Hematopoietic multipotent progenitor cell treated with erythropoietin and hydrocortisone succinate and interleukin-3 and kit ligand, for 6 days (in vitro differentiated cells): Measurements from ENCODE around the gene LPIN2.
"Not testable (repeated sequence)": the region's sequence is repeated elsewhere in the genome, so short reads cannot be mapped to it uniquely, and the experiment has no call there.

ENCODE experiments used
- DNase-seq: peaks from one replicate; pipeline ENCODE4 v3.0.0-alpha.2; 2015

The LPIN2 gene, protein sequence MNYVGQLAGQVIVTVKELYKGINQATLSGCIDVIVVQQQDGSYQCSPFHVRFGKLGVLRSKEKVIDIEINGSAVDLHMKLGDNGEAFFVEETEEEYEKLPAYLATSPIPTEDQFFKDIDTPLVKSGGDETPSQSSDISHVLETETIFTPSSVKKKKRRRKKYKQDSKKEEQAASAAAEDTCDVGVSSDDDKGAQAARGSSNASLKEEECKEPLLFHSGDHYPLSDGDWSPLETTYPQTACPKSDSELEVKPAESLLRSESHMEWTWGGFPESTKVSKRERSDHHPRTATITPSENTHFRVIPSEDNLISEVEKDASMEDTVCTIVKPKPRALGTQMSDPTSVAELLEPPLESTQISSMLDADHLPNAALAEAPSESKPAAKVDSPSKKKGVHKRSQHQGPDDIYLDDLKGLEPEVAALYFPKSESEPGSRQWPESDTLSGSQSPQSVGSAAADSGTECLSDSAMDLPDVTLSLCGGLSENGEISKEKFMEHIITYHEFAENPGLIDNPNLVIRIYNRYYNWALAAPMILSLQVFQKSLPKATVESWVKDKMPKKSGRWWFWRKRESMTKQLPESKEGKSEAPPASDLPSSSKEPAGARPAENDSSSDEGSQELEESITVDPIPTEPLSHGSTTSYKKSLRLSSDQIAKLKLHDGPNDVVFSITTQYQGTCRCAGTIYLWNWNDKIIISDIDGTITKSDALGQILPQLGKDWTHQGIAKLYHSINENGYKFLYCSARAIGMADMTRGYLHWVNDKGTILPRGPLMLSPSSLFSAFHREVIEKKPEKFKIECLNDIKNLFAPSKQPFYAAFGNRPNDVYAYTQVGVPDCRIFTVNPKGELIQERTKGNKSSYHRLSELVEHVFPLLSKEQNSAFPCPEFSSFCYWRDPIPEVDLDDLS

DNA sequence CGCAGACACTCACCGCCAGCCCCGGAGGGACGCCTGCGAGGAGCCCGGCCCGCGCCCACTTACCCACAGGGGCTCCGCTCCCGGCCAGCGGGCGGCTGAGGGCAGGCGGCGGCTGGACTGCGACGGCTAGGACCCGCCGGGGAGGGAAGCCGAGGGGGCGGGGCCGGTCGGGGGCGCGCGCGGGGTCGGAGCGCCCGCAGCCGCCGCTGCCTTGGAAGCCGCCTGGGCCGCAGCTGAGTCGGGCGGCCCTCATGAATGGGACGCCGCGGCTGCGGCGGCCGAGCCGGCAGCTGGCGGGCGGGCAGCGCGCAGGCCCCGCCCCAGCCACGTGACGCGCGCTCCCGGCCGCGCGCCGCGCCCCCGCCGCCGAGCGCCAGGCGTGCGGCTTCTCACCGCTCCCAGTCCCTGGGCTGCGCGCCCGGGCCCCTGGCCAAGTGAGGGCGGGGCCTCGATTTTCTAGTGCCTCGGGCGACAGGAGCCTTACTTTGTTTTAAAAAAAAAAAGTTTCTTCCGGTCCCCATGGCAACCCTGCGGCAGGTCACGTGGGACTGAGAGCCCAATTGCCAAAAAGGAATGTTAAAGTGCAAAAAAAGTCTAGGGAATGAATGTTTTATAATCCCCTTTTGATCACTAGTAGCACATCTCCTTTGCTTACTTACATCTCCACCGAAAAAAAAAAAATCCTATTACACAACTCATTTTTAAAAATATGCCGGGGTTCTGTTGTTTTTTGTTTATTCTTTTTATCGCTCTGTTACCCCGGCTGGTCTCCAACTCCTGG lies at the start of gene LPIN2:
TSS of gene LPIN2 (minus strand) at position 121 of the 781 bp plus-strand sequence. CDS start 52,304 bp downstream, outside the sequence.
- DNase-seq: peak; percentile 96

DNA sequence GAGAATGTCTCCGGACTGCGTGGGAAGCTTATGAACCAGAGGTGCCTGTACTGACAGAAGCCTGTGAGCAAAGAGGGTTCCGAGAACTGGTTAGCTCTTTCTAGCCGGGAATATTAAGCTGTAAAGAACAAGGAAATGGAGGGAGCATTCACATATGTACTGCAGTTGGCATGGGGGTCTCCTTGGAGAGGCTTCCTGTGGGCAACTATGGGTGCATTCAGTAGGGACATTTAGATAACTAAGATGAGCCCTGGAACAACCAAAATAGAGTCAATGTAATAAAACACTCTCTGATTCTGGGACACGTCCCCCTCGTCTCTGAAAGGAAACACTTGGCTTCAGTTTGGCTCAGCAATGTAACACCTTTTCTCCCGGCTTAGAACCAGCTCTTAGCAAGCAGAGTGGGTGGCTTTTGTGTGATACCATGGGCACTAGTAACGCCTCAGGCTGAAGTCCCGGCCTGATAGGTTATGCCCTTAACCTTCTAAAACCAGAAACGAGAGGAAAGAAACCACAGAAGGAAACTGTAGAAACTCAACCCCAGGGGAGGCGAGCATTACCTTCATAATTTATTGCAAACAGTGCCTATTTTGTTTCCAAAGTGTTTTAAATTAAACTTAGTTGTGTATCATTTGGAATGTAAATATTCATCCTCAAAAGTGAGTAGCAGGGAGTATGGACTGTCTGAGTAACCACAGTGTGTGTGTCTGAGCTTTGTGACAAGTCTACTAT lies 48.8 kb upstream of the LPIN2 start:
- DNase-seq: peak; percentile 38

DNA sequence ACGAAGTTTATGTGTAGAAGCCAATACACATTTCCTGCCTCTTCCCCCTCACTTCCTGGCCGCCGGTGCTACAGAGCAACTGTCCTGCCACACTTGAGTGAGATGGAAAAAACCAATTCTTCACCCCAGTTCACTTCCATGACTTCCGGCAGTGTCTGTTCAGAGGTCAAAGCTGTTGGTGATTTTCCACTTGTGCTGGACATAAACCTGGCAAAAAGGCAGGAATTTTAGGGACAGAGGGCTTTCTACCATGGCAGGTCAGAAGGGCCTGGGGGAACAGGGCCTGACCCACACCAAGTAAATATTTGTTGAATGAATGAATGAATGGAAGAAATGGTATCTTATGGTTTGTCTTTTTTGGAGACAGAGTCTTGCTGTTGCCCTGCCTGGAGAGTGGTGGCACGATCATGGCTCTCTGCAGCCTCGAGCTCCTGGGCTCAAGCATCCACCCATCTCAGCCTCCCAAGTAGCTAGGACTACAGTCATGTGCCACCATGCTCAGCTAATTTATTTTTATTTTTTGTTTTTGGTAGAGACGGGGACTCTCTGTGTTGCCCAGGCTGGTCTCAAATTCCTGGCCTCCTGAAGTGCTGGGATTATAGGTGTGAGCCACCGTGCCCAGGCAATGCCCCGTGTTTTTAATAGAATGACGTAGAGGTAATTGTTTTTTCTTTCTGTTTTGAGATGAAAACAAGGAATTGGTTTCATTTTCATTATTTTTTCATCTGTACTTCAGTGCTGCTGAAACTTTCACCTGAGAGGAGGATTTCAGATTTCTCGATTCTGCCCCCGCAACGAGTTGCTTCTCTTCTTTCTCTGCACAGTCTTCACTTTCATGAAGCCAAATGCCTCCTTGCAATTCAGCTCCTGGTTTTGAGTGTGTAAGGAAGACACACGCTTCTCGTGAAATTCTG lies 48.0 kb upstream of the LPIN2 start:
- no peak for DNase-seq

DNA sequence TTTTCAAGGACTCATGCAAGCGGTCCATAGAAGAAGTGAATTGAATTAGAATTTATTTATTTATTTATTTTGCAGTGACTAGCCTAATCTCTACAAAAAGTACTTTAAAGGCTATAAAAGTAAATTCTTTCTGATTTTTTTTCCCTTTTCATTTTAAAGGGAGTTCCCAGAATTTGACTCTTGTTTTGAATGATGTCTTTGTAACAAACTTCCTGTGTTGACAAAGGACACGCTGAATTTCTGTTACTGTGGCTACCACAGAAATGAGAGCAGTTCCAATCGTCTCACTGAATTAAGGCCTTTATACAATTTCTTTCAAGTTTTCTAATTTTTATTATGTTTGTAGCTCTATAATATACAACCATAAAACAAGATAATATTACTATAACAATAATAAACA lies 46.3 kb upstream of the LPIN2 start:
- no peak for DNase-seq

DNA sequence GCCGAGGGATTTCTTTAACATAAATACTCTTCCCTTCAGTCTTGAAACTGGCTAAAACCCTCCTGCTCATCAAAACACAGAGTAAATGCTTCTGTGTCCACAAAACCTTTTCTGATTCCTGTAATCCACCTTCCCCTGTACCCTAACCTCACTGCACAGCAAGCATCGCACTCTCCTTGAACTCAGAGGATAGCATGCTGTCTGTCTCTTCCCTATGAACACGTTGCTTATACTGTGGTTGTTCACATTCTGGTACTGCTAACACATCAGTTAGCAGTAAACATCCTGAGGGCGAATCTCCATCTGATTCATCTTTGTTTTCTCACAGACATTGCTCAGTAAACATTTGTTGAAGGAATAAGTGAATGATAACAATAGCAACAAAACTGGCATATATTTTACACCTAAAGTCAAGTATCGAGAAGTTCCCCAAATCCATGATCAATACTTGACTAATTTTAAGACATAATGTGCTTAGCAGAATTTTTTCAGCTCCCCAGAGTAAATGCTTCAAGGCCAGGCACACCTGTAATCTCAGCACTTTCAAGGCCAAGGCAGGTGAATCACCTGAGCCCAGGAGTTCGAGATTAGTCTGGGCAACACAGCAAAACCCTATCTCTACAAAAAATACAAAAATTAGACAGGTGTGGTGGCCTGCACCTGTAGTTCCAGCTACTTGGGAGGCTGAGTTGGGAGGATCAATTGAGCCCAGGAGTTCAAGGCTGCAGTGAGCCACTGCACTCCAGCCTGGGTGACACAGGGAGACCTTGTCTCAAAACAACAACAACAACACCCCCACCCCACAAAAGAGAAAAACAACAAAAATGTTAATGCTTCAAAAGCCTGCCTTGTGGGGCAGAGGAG lies 45.6 kb upstream of the LPIN2 start:
- DNase-seq: no peak

DNA sequence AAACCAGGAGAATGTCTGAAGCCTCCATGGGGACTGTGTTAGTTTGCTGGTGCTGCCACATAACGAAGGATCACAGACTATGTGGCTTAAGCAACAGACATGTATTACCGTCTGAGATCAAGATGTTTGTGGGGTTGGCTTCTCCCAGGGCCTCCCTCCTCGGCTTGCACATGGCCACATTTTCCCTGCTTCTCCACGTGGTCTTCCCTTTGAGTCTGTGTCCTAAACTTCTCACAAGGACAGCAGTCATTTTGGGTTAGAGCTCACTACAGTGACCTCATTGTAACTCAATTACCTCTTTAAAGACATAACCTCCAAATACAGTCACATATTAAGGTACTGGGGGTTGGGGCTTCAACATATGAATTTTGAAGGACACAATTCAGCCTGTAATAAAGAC lies 44.6 kb upstream of the LPIN2 start:
- no peak for DNase-seq

DNA sequence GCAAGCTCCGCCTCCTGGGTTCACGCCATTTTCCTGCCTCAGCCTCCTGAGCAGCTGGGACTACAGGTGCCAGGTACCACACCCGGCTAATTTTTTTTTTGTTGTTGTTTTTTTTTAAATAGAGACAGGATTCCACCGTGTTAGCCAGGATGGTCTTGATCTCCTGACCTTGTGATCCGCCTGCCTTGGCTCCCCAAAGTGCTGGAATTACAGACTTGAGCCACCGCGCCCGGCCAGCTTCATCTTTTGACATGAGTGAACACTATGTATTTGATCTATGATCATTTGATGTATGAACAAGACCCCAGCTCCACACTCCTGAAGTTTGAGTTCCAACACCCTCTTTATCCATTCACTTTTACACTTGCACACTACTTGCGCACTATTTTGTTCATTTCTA lies 43.4 kb upstream of the LPIN2 start:
- no peak for DNase-seq

DNA sequence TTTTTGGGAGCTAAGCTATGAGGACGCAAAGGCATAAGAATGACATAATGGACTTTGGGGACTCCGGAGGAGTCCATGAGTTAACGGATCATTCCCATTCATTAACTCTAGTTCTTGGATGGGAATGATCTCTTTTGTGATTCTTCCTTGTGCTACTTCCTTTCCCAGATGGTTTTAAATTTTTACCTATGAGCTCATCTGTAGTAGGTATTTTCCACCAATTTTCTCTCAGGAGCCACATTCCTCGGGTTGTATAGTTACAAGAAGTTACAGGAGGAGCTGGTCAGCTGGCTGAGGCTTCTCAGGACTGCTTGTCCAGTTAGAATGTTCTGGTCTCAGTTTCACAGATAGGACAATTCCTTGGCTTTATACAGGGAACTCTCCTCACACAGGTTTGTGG lies 42.9 kb upstream of the LPIN2 start:
- DNase-seq: no peak

DNA sequence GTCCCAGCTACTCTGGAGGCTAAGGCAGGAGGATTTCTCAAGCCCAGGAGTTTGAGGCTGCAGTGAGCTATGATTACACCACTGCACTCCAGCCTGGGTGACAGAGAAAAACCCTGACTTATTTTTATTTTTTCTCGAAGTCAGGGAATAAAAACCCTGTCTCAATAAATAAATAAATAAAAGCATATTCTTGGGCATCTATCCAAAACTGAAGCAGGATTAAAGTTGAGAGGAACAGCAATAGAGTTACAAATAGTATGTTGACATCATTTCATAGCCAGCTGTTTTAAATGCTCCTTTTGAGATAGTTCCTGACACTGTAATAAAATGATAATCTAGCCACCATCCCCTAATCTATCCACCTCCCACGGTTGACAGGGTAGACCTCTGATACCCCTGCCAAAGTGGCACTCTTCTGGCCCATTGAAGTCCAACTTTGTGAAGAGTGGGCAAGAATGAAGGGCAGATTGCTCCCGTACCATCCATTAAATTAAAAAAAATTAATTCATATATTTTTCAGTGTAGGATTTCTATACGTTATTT lies 42.3 kb upstream of the LPIN2 start:
- DNase-seq: no peak

DNA sequence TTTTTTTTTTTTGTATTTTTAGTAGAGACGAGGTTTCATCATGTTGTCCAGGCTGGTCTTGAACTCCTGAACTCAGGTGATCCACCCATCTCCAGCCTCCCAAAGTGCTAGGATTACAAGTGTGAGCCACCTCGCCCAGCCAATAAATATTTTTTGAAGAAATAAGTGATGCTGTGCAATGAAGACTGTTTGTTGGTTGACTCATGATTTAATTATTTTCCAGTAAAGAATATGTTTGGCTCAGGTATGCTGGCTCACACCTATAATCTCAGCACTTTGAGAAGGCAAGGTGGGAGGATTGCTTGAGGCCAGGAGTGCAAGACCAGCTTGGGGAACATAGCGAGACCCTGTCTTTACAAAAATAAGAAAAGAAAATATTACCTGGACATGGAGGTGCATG lies 41.8 kb upstream of the LPIN2 start:
- no peak for DNase-seq

DNA sequence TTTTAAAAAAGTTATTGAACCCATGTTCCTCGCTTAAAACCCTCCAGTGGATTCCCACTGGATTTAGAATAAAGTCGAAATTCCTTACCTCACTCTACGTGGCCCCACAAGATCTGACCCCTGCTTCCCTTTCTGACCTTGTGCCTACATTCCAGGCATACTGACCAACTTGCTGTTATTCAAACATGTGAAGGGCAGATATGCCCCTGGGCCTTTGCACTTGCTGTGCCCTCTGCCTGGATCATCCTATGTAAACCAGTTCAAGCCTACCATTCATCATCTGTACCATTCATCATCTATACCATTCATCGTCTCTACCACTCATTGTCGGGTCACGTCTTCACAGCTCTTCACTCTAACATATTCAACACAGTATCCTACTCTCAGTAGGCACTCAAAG lies 41.3 kb upstream of the LPIN2 start:
- DNase-seq: no peak

DNA sequence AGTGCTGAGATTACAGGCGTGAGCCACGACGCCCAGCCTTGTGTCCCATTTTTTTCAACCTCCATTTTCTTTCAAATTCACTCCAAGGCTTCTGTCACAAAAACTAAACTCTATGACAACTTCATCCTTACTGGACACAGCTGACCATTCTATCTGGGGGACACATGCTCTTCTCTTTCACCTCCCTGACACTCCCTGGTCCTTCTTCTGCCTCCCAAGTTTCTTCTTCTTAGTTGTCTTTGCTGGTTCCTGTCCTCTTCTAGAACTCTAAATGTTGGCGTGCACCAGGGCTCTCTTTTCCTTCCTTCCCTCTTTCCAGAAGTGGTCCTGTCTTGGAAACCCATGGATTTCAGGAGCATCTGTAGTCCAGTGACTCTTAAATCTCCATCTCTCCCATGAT lies 40.1 kb upstream of the LPIN2 start:
- DNase-seq: no peak

DNA sequence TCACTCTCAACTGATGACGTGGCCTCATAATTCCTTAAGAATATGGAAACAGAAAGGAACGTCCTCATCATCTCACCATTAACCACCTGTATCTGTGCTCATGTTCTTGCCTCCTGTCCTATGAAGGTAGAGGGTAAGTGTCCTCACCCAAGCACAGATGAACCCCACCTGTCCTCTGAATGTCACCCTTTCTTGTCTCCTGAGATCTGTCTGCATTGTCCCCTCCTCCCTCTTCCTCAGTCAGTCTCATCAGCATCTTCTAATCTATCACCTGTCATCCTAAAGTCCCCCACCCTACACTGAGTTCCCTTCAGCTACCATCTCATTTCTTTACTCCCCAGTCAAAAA lies 39.4 kb upstream of the LPIN2 start:
- no peak for DNase-seq

DNA sequence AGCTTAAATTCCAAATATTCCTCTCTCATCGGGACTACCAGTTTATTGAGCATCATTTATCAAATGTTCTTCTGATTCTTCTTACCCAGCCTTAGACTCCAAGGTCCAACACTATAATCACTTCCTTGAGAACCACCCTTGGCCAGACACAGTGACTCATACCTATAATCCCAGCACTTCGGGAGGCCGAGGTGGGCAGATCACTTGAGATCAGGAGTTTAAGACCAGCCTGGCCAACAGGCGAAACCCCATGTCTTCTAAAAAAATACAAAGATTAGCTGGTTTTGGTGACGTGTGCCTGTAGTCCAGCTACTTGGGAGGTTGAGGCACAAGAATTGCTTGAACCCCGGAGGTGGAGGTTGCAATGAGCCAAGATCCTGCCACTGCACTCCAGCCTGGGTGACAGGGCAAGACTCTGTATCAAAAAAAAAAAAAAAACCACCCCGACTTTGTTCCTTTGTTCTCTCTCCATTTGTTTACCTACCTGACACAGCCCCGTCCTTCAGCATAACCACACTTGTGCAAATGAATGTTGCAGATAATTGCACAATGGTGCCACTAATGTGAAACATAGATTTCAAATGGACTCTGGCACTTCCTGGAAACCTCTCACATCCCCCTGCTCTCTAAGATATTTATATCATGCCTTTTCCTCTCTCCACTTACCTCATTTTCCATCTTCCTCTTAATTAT lies 38.9 kb upstream of the LPIN2 start:
- DNase-seq: peak; percentile 34

DNA sequence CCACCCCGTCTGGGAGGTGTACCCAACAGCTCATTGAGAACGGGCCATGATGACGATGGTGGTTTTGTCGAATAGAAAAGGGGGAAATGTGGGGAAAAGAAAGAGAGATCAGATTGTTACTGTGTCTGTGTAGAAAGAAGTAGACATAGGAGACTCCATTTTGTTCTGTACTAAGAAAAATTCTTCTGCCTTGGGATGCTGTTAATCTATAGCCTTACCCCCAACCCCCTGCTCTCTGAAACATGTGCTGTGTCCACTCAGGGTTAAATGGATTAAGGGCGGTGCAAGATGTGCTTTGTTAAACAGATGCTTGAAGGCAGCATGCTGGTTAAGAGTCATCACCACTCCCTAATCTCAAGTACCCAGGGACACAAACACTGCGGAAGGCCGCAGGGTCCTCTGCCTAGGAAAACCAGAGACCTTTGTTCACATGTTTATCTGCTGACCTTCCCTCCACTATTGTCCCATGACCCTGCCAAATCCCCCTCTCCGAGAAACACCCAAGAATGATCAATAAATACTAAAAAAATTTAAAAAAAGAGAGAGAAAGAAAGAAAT lies 37.0 kb upstream of the LPIN2 start:
- not testable (repeated sequence) for DNase-seq

DNA sequence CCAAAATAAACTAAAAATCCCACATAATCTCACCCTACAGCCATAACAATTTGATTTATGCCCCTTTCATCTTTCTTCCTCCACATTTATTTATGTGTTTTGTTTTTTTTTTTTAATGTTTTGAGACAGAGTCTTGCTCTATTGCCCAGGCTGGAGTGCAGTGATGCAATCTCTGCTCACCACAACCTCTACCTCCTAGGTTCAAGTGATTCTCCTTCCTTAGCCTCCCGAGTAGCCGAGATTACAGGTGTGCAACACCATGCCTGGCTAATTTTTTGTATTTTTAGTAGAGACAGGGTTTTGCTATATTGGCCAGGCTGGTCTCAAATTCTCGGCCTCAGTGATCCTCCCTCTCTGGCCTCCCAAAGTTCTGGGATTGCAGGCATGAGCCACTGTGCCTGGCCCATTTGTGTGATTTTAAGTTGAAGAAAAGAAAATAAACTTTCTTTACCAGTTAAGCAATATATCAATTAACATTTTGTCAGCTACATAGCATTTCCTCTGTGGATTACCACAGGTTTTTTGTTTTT lies 35.9 kb upstream of the LPIN2 start:
- no peak for DNase-seq

DNA sequence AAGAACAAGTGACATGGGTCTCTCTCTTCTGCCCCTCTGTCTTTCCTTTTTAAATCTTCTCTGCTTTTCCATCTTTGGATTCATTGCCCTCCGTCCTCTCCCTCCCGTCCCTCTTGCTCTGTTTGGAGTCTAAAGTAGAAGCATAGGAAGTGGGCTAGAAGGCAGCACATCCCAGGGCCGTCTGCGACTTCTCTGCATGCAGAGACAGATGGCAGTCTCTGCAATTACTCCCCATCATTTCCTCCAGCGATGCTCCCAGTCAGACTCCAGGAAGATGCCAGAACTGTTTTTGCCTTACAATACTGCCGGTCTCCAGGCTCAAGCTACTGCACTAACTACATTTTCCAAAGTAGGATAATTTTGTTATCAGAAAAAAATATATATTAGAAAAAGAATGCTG lies 35.2 kb upstream of the LPIN2 start:
- DNase-seq: no peak

DNA sequence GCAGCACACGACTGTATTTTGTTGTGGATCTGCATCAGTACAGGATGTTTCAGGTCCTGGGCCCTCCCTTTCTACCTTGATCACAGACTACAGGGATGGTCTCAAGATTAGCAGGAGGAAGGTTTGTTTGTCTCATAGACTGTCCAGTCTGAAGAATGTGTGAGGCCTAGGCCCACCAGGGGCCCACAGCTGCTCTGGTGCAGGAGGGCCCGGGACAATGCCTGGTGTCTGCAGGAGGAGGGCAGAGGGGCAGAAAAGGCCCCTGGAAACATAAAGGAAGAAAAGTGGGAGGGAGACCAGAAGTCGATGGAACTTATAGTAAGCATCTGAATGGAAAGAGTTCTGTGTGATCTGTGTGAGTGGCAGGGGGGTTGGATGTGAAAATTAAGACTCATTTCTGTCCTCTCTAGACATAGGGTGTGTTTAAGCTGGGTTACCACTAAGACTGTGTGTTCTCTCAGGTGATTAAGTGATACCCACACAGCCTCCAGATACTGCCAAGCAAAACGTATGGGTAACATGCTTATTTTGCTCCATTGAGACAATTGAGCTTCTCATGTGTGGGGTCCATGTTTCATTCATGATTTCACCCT lies 33.4 kb upstream of the LPIN2 start:
- DNase-seq: no peak
